COLO829 (cell line): Measurements from ENCODE around the gene PITX2.
"Not testable (repeated sequence)": the region's sequence is repeated elsewhere in the genome, so short reads cannot be mapped to it uniquely, and the experiment has no call there.

Experiments used
- DNase-seq: peaks from one replicate; pipeline ENCODE4 v3.0.0; 2012; ENCODE audit warnings: low spot score

Gene PITX2

GRCh38 chr4:110610940-110611831, 11.7 kb downstream of the PITX2 start:
- DNase-seq, result no peak

GRCh38 chr4:110610620-110610939, 12.3 kb downstream of the PITX2 start:
- DNase-seq, result no peak

GRCh38 chr4:110609044-110609750, 13.7 kb downstream of the PITX2 start:
- no peak for DNase-seq

GRCh38 chr4:110605077-110605476, 17.8 kb downstream of the PITX2 start:
- DNase-seq, result no peak

GRCh38 chr4:110602061-110602460, 20.8 kb downstream of the PITX2 start:
- DNase-seq, result no peak

GRCh38 chr4:110597582-110597981, 25.3 kb downstream of the PITX2 start:
- no peak for DNase-seq

GRCh38 chr4:110596431-110596830, 26.4 kb downstream of the PITX2 start:
- DNase-seq, result no peak

- no peak for DNase-seq
Observed at GRCh38 chr4:110595583-110595982, 27.3 kb downstream of the PITX2 start.

- DNase-seq, result no peak
Observed at GRCh38 chr4:110589297-110589696, 33.6 kb downstream of the PITX2 start.

- no peak for DNase-seq
Observed at GRCh38 chr4:110587666-110588285, 35.1 kb downstream of the PITX2 start.

- peak; percentile 91 for DNase-seq
Observed at GRCh38 chr4:110586131-110586850, 36.6 kb downstream of the PITX2 start.

- not testable (repeated sequence) for DNase-seq
Observed at GRCh38 chr4:110576696-110577095, 46.2 kb downstream of the PITX2 start.
